Measurements from ENCODE around the gene RNF181.

DNA sequence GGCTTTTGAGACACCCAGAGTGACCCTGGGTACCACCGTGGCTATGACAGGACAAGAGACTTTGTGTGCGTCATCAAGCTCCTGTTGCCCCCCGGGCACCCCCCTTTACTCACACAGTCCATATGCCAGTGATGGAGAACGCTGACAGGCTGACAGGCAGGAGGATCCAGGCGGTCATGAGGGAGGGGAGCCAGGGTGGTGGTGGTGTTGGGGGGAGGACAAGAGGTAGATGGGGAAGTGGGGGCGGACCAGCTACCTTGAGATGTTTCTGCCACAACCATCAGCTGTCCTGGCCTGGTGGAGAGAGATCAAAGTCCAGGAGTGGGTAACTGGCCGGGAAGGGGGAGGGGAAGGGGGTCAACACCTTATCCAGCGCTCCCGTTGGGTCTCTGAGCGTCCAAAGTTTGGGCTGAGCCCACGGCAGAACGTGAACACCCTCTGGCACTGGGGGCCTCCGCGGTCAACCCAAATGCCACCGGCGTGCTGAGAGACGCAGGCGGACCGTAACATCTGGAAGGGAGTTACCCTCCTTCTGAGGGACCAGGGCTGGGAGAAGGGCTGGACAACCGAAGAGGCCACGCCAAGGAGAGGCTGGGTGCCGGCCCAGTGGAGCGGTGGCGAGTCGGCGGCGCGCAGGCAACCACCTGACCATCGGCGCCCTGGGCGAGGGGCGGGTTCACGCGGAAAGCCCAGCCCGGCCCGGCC is 6.4 kb downstream of the RNF181 start:
- TF ChIP-seq POLR2A (IDR thresholded peaks at IDR 0.05), result no peak
- TF ChIP-seq, protein P1, sequence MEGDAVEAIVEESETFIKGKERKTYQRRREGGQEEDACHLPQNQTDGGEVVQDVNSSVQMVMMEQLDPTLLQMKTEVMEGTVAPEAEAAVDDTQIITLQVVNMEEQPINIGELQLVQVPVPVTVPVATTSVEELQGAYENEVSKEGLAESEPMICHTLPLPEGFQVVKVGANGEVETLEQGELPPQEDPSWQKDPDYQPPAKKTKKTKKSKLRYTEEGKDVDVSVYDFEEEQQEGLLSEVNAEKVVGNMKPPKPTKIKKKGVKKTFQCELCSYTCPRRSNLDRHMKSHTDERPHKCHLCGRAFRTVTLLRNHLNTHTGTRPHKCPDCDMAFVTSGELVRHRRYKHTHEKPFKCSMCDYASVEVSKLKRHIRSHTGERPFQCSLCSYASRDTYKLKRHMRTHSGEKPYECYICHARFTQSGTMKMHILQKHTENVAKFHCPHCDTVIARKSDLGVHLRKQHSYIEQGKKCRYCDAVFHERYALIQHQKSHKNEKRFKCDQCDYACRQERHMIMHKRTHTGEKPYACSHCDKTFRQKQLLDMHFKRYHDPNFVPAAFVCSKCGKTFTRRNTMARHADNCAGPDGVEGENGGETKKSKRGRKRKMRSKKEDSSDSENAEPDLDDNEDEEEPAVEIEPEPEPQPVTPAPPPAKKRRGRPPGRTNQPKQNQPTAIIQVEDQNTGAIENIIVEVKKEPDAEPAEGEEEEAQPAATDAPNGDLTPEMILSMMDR (IDR thresholded peaks at IDR 0.05), result no peak

Data from Peyer's patch (tissue), 4 donors.